Measurements from ENCODE around the gene SLC35B2. TPM values are rescaled to one million over a fixed set of nuclear protein-coding genes. Genes with fewer than 3 reads are reported as not detected.

SLC35B2 gene
- total and polyA plus RNA-seq, 2 experiments from 2014 or later, result 14.0 to 30.9 TPM

GRCh38 chr6:44216677-44217331, 40.5 kb downstream of the SLC35B2 start, which contains the start of gene MYMX:
Gene MYMX (plus strand): TSS chr6:44216926. CDS start chr6:44217472, 546 bp downstream.
- no peaks in the 10 kb centered on the region for H3K9me3 Mint-ChIP-seq
- H3K4me1 Mint-ChIP-seq, result peaks cover 41% of the 10 kb centered on the region
- peak; percentile 55 for ATAC-seq
- Histone ChIP-seq H3K27me3 (ENCODE audit: insufficient read depth) (no peaks in the 10 kb centered on the region), H3K4me1 (ENCODE audit: insufficient read depth) (peaks cover 37% of the 10 kb centered on the region), H3K36me3 (ENCODE audit: insufficient read depth) (no peaks in the 10 kb centered on the region), H2AFZ (peak within 1 kb of the TSS; percentile 25; the same call in 1 of the 2 replicates), H4K20me1 (replicated peaks; ENCODE audit: insufficient read depth) (no peaks in the 10 kb centered on the region), H3K4me2 (peak within 1 kb of the TSS; percentile 89), H3K27ac (ENCODE audit: low read depth) (no peak within 1 kb of the TSS; the same call in 1 of the 2 replicates), H3K79me2 (replicated peaks; ENCODE audit: insufficient read depth) (0 out of 2 replicates have a peak, but pooled peaks cover 5% of the 10 kb centered on the region), H3F3A (replicated peaks; ENCODE audit: low read depth) (peaks cover 31% of the 10 kb centered on the region), H3K9me2 (ENCODE audit: insufficient read depth) (no peaks in the 10 kb centered on the region), H3K4me3 (peak within 1 kb of the TSS; percentile 61)
- DNase-seq (ENCODE audit: low spot score), result peak; percentile 81
- peaks cover 16% of the 10 kb centered on the region for H3K27me3 Mint-ChIP-seq (ENCODE audit: insufficient read depth, low read depth, poor library complexity)
- TF ChIP-seq NANOG (IDR thresholded peaks at IDR 0.05; ENCODE audit: borderline replicate concordance), result no peak
- TF ChIP-seq POLR2AphosphoS5 (IDR thresholded peaks at IDR 0.05; ENCODE audit: low read depth), result peak; percentile 73
- peak within 1 kb of the TSS; percentile 76 for H3K27ac Mint-ChIP-seq
- H3K4me3 Mint-ChIP-seq, result peak within 1 kb of the TSS; percentile 82
- peaks cover 3% of the 10 kb centered on the region; the same call in 1 of the 3 replicates for H3K36me3 Mint-ChIP-seq (ENCODE audit: low read depth)

GRCh38 chr6:44214307-44214706, 43.0 kb downstream of the SLC35B2 start:
- Histone ChIP-seq H3K4me2 (no peak overlapping the region), H3K79me2 (replicated peaks; ENCODE audit: insufficient read depth) (no peaks in the 10 kb centered on the region), H3K27me3 (ENCODE audit: insufficient read depth) (no peaks in the 10 kb centered on the region), H3K9me2 (ENCODE audit: insufficient read depth) (no peaks in the 10 kb centered on the region), H2AFZ (no peak overlapping the region), H3K36me3 (ENCODE audit: insufficient read depth) (no peaks in the 10 kb centered on the region), H3F3A (replicated peaks; ENCODE audit: low read depth) (peaks cover 21% of the 10 kb centered on the region), H3K27ac (ENCODE audit: low read depth) (no peak overlapping the region), H3K4me1 (ENCODE audit: insufficient read depth) (peaks cover 29% of the 10 kb centered on the region), H4K20me1 (replicated peaks; ENCODE audit: insufficient read depth) (no peaks in the 10 kb centered on the region), H3K4me3 (no peak overlapping the region)
- DNase-seq (ENCODE audit: low spot score), result no peak
- Mint-ChIP-seq H3K4me1 (peaks cover 28% of the 10 kb centered on the region), H3K9me3 (no peaks in the 10 kb centered on the region), H3K36me3 (ENCODE audit: low read depth) (no peaks in the 10 kb centered on the region), H3K4me3 (no peak overlapping the region), H3K27ac (no peak overlapping the region), H3K27me3 (ENCODE audit: insufficient read depth, low read depth, poor library complexity) (peaks cover 10% of the 10 kb centered on the region)
- no peak for ATAC-seq
- TF ChIP-seq ZNF331 (CRISPR knock-in tag; IDR thresholded peaks at IDR 0.05; ENCODE audit: low read depth) (no peak), NANOG (IDR thresholded peaks at IDR 0.05; ENCODE audit: borderline replicate concordance) (no peak), EZH2phosphoT487 (IDR thresholded peaks at IDR 0.05; ENCODE audit: unreplicated experiment) (no peak), POLR2AphosphoS5 (IDR thresholded peaks at IDR 0.05; ENCODE audit: low read depth) (no peak), ZNF114 (CRISPR knock-in tag; IDR thresholded peaks at IDR 0.05) (no peak), JUNB (IDR thresholded peaks at IDR 0.05; ENCODE audit: unreplicated experiment) (no peak), CTCF (conservative IDR thresholded peaks at IDR 0.05; ENCODE audit: low read depth in 2 of 2) (no peak), REST (IDR thresholded peaks at IDR 0.05; ENCODE audit: unreplicated experiment) (no peak), STAT1 (IDR thresholded peaks at IDR 0.05; ENCODE audit: unreplicated experiment) (no peak), ETS1 (IDR thresholded peaks at IDR 0.05) (no peak), CREB1 (CRISPR knock-in tag; IDR thresholded peaks at IDR 0.05; ENCODE audit: low read depth) (no peak), EZH2 (IDR thresholded peaks at IDR 0.05; ENCODE audit: low read depth, unreplicated experiment) (no peak)

All from GM23338 (cell line).